ENCODE measurements around the gene TMEM144.

TMEM144 gene

GRCh38 chr4:158209825-158210807 lies at the start of gene TMEM144:
TMEM144 (plus strand) TSS chr4:158210486; CDS start chr4:158212668, 2,182 bp downstream.
- peak; percentile 95 for DNase-seq

- no peak for DNase-seq
Measured at GRCh38 chr4:158161551-158162354, 48.5 kb upstream of the TMEM144 start.

DNA sequence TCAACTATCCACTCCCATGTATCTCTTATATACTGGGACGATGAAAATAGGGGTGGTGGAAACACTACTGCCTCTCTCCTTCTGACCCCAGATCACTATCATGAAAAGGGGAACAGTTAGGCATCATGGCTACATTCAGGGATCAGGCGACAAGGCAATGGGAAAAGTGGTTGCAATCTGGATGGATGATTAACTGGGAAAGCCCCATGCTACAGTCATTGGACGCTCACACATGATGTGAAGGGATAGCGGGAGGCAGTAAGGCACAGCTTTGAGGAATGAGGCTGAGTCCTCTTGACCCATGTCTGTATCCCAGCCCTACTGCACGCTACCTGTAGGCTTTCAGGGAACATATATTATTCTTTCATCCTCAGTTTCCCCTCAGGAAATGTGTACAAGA lies 47.7 kb upstream of the TMEM144 start:
- DNase-seq = peak; percentile 7

- no peak for DNase-seq
Measured at GRCh38 chr4:158163941-158164767, 46.1 kb upstream of the TMEM144 start.

DNA sequence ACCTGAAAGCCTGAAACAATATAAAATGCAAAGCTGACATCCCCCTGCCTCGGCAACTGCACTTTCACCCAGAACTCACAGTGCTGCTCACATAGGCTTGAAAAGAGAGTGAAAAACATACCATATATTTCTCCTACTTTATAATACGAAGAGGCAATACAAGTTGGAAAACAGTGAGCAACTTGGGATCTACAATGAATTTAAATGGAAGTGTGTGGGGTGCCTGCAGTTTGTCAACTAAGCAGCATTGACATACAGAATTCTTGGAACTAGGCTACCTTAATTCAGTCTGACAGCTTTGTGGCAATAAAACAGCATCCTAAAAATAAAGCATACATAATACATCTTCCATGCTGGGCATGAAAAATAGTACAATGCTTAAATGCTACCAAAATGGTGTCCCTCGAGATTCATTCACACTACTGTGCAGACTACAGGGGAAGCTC lies 45.5 kb upstream of the TMEM144 start:
- DNase-seq = no peak

GRCh38 chr4:158166701-158167100 lies 43.6 kb upstream of the TMEM144 start:
- DNase-seq = no peak

- no peak for DNase-seq
Measured at GRCh38 chr4:158168606-158169005, 41.7 kb upstream of the TMEM144 start.

DNA sequence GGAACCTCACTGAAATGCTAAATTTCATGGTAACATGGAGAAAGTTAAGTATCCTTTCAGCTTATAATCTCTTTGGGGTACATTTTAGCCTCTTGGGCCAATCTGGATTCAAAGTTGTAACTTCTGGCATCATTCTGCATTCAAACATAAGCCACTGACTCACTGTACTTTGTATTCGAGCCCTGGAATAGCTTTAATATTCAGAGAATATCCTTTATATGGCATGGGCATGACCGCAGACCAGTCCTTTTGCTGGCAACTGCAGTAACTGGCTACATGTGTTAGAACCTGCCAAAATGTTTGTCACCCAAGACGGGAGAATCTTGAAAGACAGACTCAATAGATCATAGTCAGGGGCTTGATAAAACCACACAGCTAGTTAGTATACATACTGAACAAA lies 40.8 kb upstream of the TMEM144 start:
- no peak for DNase-seq

- peak; percentile 51 for DNase-seq
Measured at GRCh38 chr4:158169931-158170690, 40.2 kb upstream of the TMEM144 start.

- peak; percentile 84 for DNase-seq
Measured at GRCh38 chr4:158170691-158171561, 39.4 kb upstream of the TMEM144 start.

GRCh38 chr4:158172261-158173258 lies 37.7 kb upstream of the TMEM144 start, which contains the start of gene GASK1B:
GASK1B (minus strand) TSS chr4:158173025; CDS start chr4:158171375, 1,650 bp downstream.
- DNase-seq = peak; percentile 67

DNA sequence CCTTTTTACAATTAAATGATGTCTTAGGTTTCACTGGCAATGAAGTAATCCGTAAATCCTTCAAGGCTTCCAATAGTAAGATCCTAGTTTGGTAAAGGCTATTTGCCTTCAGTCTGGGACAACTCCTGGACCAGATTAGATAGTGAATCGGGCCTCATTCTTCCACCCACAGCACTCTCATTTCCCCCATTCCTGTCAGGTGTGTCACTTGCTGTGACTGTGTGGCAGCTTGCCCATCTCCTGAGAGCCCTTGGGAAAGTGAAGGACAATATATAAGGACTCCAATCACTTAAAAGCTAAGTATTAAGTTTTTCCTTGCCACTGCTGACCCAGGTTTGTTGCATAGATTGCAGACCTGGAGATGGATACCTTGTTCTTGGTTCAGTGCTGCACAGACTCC lies 34.2 kb upstream of the TMEM144 start:
- peak; percentile 34 for DNase-seq

- peak; percentile 10 for DNase-seq
Measured at GRCh38 chr4:158176776-158177175, 33.5 kb upstream of the TMEM144 start.

DNA sequence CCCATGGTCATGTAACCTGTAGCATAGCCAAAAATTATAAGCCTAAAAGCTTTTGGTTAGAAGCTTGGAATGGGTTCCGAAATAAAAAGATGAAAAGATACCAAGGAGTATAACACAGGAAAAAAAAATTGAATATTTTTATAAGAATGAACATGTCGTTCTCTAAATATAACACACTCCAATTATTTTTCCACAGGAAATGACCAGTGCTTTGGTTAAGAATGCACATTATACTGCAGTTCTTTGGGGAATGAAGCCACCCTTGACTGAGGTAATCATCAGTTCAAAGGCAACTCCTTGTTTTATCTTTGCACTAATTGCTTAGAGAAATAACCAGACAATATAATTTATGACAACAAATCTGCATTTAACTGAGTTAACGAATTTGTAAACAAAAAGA lies 30.8 kb upstream of the TMEM144 start:
- DNase-seq = no peak

- DNase-seq = no peak
Measured at GRCh38 chr4:158181906-158182305, 28.4 kb upstream of the TMEM144 start.

GRCh38 chr4:158182736-158183135 lies 27.6 kb upstream of the TMEM144 start:
- no peak for DNase-seq

- no peak for DNase-seq
Measured at GRCh38 chr4:158186815-158187214, 23.5 kb upstream of the TMEM144 start.

GRCh38 chr4:158189422-158189821 lies 20.9 kb upstream of the TMEM144 start:
- no peak for DNase-seq

GRCh38 chr4:158190718-158191117 lies 19.6 kb upstream of the TMEM144 start:
- DNase-seq = no peak
